GM21825 (cell line): ENCODE measurements around the gene UCP3.

Experiments used
- ATAC-seq: cut with Tn5 transposase; IDR thresholded peaks from one replicate; pipeline ENCODE4 v1.9.1; 2021; ENCODE audit warnings: mild to moderate bottlenecking, moderate library complexity; ENCODE audit not compliant: unreplicated experiment

The UCP3 gene

DNA sequence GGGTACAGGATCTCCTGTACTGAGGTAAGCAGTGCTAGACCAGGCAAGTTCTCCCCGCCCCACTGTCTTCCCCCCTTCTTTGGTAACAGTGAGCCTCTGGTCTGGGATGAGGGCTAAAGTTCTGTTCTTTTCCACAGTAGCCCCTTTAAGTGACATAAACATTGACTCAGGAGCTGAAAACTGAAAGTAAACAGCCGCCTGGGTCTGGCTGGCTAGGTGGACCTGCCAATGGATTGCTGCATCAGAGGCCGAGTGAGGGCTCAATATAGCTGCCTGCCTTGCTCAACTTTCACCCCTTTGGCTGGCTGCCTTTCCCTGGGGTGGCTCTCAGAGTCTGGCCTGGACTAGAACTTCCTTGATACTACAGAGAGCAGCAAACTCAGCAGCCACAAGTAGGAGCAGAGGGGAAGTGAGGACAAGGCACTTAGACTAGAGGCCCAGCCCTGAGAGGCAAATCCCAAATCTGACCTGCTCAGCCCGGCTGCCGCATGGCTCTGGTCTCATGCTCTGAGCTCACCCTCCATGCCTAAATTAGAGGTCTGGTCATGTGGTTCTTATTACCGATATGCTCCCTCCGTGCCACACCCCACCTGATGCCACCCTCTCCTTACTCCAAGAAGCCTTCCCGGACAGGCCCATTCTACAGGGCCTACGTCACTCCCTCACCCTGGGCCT lies 9.6 kb upstream of the UCP3 start:
- ATAC-seq = no peak

DNA sequence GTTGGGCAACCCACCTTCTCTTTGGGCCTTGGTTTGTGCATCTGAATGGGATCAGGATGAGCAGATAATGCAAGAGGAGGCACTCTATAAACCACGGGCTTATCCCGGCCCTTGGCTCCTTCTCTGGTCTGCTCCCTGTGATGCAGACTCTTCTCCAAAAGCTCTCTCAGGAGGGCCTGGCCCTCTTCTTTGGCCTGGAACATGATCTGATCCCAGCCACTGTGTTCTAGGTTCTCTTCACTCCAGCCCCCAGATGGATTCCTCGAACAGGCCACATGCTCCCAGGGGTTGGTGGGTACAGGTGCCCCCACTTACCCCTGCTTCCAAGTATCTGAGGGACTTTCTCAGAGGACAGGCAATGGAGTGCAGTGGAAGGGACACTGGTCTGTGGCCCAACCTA lies 8.7 kb upstream of the UCP3 start:
- no peak for ATAC-seq

DNA sequence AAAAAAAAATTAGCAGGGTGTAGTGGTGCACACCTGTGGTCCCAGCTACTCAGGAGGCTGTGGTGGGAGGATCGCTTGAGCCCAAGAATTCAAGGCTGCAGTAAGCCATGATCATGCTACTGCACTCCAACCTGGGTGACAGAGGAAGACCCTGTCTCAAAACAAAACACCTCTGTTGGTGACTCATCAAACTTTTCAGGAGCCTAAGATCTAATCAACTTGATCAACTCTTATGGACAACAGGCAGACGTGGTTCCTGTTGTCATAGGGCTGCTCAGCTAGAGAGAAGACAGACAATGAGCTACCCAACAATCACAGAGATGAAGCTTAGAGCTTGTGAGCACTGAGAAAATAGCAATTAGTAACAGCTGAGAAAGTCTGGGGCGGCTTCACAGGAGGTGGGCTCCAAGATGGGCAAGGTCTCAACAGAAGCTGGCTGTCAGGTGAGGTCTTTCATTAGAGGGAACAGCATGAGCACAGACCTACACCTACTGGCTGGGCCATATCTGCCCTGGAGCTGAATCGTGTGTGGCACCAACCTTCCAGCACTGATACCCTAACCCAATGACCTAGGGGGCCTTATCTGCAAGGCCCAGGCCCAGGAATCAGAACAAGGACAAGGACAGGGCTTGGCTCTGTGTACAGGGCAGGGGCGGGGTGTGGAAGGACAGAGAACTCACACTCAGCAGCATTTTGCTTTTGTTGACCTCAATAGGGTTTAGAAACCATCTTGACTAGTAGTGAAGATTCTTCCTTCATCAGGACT lies 7.2 kb upstream of the UCP3 start:
- ATAC-seq = no peak

DNA sequence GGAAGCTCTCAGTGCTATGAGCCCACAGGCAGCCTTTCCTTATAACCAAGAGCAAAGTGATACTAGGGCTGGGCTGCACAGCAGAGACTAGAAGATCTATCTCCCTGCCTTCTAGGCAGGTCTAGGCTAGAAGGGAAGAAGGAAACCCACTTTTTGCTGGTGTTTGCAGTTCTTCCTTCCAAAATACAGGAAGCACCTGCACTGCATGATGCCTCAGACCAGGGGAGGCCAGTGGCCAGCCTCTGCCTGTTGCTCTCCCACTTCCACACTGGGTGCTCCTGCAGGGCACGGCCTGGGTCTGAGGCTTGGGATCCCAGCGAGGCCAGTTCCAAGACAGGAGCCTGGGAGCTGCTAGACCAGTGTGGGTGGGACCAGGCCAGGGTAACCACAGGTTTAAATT lies 6.0 kb upstream of the UCP3 start:
- ATAC-seq = no peak

DNA sequence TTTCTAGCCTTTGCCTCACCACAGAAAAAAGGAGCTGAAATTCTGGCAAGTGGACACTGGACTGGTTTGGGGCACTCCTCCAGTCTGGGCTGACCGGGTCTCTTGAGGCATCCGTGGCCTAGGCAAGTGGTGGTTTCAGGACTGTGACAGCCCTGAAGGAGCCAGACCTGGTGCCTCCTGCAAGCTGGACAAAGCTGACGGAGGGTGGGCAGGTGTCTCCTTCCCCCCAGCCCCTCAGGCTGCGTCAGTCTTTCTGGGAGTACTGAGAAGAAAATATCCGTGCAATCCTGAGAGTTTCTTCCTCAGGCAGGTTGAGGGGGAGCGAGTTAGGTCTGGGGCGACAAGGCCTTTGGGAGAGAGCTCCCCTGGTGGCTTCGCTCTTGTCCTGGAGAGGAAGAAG lies 4.3 kb upstream of the UCP3 start:
- ATAC-seq = no peak

DNA sequence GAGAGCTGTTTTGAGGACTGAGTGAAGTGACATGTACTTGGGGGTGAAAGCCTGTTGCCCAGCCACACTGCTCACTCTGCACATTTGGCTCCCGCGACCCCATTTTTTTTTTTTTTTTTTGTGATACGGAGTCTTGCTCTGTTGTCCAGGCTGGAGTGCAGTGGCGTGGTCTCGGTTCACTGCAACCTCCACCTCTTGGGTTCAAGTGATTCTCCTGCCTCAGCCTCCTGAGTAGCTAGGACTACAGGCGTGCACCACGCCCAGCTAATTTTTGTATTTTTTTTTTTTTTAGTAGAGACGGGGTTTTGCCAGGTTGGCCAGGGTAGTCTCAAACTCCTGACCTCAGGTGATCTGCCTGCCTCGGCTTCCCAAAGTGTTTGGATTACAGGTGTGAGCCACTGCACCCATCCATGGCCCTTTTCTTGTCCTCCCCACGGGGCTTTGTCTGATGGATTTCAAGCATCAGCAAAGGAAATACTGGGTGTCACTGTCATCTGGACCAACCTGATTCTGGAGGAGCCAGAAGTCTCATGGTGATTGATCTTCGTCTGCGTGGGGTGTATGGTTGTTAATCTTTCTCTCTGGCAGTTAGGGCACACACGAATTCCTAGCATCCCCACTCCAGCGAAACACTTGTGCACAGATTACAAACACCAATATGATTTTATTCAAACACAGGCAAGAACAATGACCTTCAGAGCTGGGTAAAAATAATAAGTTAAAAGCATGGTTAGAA lies 3.4 kb upstream of the UCP3 start:
- ATAC-seq = no peak

DNA sequence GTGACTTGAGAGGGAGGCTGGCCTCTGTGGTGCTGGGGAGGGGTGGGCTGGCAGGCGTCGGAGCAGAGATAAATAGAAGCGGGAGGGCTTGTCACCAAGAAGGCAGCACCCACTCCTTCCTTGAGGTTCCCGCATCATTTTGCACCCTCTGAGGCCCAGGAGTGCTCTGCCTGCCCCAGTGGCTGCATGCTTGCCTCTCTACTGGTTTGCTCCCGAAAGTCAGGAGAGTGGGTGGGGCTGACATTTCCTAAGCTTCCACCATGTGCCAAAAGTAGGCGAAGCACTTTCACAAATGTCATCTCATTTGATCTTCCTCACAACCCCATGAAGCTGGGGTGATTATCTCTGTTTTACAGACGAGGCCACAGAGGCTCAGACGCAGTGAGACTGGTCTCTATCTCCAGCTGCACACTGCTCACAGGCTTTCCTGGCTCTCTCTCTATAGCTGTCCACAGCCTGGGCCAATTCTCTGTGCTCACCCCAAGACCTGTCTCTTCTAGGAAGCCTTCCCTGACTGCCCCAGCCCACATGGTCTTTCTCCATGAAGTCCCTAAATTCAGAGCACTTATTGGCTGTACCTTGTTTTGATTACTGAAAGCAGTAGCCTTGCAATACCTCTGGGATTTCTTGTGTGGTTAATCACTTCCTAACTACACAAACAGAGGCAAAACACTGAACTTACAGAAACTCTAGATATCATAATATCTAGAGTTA lies 2.6 kb upstream of the UCP3 start:
- ATAC-seq = peak; percentile 81

DNA sequence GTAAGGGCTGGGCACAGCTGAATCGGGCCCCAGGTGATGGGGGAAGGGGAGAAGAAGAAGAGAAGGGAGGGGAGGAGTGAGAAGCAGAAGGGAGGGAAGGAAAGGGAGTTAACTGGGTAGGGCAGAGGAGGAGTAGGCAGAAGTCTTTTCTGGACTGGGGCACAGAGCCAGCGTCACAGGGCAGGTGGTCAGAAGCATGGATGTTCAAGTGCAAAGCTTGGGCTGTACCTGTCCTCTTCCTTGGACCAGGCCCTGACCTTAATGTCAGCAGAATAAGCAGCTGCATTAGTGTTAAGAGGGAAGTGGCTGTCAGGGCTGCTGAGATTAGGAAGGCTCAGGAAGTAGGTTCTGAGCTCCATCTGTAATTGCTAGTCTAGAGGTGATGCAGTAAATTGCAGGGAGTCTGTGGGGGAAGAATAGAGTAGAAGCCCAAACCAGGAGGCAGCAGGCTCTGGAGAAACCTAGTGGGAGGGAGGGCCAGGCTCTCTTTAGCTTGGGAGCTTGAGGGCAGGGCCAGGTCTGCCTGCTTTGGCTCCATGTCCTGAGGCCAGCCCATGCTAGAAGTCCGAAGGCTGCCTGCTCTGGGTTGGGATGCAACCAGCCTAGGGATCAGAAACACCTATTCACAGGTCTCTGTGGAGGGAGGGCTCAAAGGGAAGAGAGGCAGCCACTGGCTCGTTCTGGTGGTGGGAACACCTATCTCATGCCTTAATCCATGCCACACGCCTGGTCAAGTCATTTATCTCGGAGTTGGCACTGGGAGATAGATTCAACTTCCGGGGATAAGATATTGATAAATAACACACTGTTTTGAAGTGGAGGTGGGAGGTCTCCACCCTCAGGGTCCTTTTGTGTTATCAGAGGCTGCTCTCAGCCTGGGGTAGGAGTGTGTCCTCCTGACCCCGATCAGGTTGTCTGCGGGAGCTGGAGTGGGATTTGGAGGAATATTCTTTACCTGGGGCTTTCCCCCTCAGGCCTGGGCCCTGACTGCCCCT lies 1.7 kb upstream of the UCP3 start:
- no peak for ATAC-seq

DNA sequence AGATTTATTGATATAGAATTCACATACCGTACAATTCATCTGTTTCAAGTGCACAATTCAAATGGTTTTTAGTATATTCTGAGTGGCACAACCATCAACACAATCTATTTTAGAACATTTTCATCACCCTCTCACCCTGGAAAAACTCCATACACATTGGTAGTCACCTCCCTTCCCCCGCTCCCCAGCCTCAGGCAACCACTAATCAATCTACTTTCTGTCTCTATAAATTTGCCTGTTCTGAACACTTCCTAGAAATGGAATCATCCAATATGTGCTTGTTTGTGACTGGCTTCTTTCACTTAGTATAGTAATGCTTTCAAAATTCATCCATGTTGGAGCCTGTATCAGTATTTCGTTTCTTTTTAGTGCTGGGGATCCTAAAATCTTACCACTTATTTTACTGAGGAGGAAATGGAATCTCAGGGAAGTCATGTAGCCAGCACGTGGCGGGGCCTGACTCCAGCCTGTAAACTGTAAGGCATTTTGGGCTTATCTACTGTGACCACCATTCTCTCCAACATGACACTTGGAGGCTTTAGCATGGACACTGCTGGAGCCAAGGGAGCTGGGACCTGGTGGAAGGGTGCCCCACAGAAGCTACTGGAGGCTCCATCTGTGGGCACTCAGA lies 905 bp upstream of the UCP3 start:
- ATAC-seq = no peak

DNA sequence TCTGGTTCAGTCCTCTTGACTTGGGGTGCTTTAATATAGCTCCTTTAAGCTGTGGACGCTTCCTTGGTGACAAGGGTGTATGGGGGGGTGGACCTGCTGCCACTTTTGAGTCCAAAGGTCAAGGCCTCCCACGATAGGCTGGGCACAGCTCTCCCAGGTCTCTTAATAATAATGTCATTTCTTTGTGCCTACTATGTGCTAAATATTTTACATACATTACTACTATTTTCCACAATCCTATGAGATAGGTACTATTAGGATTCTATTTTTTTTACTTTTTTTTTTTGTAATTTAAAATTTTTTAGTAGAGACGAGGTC lies 304 bp upstream of the UCP3 start:
- ATAC-seq = no peak

DNA sequence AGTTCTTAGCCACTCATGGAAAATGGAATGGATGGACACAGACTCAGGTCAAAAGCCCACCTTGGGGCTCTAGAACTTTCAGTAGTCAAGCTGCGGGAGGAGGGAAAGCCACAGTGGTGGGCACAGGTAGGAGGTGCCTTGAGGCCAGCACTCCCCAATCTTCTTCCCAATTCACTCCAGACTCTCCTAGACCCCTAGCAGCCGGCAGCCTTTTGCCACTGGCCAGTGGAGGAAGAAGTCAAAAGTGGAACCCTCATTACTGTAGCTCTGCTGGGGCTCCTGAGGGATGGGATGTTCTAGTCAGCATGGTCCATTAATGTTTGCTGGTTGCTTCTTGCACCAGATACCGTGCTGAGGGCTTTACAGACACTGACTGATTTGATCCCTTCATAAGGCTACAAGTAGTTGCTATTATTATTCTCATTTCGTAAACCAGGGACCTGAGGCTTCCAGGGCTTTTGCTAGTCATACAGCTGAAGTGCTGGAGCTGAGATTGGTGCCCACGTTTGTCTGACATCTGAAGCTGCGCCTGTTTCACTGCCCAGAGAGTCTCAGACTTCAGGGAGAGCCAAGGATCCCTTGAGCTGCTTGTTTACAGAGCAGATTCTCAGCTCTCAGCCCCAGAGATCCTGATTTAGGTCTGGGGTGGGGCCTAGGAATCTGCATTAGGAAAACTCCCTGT lies 1.1 kb downstream of the UCP3 start:
- ATAC-seq = no peak

DNA sequence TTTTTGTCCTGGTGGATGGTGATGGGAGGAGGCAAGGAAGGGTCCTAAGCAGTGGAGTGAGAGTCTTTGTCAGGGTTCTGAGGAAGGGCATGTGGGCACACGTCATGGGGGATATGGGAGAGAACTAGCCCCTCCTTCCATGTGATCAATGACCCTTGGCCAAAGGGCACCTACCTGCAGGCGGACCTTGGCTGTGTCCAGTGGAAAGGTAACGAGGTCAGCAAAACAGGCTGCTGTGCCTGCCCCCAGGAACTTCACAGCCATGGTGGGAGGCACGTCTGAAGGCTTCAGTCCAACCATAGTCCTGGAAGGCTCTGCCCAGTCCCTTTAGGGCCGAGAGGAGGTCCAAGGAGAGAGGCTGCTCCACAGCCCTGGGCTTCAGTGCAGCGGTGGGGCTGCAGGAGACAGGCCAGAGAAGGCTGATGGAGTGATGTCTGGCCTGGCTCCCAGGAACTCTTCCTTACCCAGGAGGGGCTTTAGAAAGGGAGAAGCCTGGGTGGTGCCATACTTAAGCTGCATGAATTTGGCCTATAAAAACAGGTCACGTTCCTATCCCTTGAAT lies 2.1 kb downstream of the UCP3 start:
- no peak for ATAC-seq

DNA sequence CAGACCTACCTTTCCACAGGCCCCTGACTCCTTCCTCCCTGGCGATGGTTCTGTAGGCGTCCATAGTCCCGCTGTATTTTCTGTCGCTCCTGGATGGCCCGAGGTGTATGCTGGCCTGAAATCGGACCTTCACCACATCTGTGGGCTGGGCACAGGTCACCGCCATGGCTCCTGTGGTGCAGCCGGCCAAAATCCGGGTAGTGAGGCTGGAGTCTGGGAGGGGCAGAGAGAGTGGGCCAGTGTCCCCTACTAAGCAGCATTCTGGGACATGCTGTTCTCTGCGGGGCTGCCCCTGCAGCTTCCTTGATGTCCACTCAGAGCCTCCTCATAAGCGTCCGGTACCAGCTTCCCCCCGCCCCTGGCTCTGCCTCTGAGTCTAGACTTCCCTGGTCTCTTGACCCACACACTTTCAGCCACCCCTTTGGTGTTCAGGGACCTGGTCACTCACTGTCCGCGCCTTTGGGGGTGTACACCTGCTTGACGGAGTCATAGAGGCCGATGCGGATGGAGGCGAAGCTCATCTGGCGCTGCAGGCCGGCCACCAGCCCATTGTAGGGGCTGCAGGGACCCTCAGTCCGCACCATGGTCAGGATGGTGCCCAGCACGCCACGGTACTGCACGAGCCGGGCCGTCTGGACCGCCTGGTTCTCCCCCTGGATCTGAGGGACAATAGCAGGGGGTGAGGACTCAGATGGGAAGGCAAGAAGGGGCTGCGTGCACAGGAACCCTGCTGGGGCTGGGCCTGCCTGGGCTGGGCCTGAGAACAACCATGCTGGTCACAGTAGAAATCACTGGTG lies 3.0 kb downstream of the UCP3 start:
- ATAC-seq = no peak

DNA sequence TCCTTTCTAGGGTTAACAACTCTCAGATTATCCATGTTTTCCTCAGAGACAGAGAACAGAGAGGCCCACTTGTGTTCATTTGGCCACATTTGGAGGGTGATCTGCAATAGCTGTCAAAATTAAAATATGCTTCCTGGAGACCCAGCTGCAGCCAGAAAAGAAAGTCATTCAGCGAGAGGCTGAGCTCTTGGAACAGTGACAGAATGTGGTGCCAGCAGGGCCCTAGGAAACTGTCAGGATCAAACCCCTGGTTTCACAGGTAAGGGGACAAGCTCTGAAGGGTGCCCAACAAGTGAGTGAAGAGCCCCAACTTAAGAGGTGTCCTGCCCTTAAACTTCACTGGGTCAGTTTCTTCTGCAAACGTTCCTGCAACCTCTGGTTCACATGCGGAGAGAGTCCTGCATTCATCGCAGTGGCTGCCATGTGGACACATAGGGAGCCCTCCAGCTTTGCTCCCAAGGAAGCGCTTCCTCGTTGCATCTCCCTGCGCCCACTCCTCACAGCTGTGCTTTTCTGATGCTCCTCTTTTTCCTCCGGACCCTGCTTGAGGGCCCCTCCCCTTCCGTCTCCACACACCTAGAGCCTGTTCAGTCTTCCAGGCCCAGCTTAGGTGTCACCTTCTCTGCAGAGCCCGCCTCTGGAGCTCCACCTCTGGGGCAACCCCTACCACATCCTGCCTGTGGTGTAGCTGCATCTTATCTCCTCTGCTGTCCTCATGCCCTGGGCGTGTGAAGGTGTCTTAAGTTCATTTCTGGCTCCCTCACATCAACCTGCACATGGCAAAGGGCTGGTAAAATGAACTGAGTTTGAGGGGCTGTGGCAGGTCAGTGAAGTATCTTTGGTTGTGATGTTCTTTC lies 3.9 kb downstream of the UCP3 start:
- no peak for ATAC-seq

DNA sequence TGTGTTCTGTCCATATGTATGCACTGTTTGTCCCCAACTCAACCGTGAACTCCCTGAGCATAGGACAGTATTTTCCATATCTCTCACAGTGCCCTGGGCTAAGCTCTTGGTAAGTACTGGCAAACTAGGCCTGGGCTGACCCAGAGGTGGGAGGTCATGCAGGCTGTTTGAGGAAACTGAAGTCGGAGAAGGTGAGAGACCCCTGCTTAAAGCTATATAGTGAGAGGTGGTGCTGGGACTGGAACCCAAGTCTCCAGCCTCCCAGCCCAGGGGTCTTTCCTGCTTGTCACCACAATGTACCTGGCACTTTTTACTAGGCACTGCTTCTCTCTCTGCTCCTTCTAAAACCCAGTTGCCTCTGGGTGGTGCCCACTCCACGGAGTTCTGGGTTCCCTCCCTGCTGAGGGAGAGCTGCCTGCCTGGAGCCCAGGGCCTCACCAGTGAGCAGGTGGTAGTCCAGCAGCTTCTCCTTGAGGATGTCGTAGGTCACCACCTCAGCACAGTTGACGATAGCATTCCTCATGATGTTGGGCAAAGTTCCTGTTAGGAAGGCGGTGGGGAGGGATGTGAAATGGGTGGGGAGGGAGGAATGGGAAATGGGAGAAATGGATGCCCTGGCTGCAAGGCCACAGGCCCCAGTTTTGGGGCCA lies 4.7 kb downstream of the UCP3 start:
- no peak for ATAC-seq

DNA sequence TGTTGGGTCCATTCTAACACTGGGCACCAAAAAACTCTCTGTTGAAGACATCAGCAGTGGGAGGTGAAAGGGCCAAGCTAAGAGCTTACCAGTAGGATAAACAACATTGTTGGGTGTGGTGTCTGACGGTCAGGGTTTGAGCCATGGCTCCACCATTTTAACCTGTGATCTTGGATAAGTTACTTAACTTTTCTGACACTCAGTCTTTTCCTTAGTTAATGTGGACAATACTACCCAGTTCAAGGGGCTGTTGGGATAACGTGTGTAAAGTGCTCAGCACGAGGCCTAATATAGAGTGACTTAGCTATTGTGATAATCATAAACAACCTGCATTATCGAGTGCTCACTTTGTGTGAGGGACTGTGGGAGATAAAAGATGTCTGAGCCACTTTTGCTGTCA lies 6.1 kb downstream of the UCP3 start:
- ATAC-seq = no peak

DNA sequence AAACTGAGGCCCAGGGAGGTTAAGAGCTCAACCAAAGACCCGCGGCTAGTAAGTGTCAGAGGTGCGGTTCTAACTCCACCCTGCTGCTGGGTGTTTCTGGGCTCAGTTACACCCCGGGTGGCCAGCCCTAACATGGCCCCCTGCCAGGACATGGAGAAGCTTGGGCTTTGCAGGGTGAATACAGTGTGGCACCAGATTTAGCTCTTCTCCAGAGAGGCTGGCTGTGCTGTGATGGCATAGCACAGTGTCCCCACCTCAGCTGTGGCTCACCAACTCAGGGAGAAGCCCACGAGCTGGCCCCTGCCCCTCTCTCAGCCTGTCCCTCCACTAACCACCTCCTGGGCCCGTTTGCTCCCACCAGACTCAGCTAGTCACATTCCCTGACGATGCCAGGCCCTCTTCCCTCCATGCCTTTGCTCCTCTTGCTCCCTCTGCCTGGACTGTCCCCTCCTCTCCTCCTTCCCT lies 7.0 kb downstream of the UCP3 start:
- no peak for ATAC-seq
